ENCODE measurements around the gene RPL10A. TPM values are rescaled to one million over a fixed set of nuclear protein-coding genes. Genes with fewer than 3 reads are reported as not detected.
A peak's percentile ranks its signal among the peaks of the same experiment; 100 is the strongest.

RPL10A gene
- total RNA-seq, 2 donors from 2014 or later = 901 to 914 TPM

DNA sequence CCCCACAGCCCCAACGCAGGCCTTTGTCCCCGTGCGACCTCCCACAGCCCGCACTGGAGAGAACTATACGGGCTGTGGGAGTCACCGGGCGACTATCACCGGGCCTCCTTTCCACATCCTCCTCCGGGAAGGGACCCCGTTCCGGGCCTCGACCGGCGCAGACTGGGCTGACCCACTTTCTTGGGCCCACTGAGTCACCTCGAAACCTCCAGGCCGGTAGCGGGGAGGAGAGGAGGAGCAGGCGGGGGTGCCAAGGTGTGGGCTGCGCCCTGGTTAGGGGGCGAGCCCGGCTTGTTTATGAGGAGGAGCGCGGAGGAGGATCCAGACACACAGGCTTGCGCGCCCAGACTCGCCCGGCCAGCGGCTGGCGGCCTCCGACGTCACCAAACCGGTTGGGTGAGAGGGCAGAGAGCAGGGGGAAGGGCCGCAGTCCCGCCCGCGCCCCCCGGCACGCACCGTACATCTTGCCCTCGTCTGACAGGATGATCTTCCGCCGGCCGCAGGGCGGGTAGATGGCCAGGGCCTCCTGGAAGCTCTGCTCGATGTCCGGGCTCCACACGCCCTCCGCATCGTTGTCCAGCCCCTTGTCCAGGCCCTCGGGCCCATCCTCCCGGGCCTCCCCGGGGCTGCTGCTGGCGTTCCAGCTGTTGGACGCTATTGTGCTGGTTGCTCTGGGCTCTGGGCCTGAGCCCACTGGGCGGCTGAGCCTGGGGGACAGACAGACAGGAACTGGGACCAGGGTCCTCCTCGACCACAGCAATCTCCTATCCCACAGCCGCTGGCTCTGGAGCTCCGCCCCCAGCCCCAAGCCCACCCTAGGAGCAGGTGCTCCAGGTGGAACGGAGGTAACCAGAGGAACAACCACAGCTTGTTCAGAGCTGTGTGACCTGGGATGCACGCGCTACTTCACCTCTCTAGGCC is 18.1 kb downstream of the RPL10A start:
- peak; percentile 90 for DNase-seq
- ATAC-seq = peak; percentile 79
- intact Hi-C loops (cut with DNase I, micrococcal nuclease) = no loop called here

DNA sequence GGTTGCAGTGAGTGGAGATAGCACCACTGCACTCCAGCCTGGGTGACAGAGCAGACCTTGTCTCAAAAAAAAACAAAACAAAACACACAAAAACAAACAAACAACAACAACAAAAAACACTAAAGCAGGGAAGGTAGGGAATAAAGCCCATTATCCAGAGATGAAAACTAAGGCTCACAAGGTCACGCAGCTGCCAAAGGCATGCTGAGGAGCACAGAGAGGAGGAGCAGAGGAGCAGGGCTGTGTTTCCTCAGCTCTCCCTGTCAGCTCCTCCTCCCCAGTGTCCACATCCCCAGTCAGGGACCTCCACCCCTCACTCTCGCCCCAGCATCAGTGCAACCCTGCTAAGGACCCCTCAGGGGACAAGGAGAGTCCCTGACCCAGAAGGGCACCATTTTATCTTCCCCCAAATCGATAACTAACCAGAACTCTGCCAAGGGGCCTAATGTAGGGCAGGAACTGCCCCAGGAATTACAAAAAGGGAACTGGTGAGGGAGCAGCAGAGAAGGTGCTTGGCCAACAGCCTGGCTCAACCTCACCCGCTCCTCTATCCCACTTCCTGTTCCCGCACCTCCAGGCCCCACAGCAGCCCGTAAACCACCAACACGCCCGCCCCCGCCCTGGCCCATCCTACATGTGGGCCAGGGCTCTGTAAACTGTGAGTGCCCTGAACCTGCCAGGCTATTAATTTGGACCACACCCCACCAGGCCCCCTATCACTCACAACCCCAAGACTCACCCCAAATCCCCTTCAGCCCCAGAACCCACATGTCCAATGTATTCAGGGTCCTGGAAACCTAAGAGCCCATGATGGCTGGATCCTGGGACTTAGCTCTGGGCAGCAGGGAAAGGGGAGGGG is 19.7 kb downstream of the RPL10A start:
- intact Hi-C loops (cut with DNase I, micrococcal nuclease) = no loop called here
- peak; percentile 81 to 92 for DNase-seq
- ATAC-seq = peak; percentile 65

DNA sequence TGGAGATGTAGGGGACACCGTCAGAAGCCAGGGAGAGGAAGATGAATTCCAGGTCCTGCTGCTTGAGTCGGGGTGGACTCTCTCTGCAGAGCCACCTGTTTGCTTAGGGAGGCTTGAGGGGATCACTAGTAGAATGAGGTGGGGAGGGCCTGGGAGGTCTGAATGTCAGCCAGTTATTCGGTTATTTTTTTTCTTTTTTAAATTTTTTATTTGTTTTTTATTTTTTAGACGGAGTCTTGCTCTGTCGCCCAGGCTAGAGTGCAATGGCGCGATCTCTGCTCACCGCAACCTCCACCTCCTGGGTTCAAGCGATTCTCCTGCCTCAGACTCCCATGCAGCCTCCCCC is 20.3 kb downstream of the RPL10A start:
- ATAC-seq = no peak
- DNase-seq = no peak
- intact Hi-C loops (cut with DNase I, micrococcal nuclease) = no loop called here

DNA sequence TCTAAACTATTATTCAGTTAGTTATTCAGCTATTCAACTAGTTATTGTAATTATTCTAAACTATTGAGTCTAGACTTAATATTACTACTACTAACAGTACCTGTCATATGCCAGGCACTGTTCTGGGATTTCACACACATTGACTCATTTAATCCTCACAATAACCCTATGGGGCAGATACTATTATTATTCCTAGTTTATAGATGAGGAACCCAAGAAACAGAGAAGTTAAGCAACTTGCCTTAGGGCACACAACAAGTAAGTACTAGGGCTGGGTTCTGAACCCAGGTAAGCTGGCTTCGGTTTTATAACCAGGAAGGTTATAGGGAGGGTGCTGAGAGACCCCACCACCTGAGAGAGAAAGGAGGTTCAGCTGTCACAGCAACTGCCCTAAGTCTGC is 20.9 kb downstream of the RPL10A start:
- ATAC-seq (no peak), DNase-seq (no peak)
- intact Hi-C loops (cut with DNase I, micrococcal nuclease) = no loop called here

DNA sequence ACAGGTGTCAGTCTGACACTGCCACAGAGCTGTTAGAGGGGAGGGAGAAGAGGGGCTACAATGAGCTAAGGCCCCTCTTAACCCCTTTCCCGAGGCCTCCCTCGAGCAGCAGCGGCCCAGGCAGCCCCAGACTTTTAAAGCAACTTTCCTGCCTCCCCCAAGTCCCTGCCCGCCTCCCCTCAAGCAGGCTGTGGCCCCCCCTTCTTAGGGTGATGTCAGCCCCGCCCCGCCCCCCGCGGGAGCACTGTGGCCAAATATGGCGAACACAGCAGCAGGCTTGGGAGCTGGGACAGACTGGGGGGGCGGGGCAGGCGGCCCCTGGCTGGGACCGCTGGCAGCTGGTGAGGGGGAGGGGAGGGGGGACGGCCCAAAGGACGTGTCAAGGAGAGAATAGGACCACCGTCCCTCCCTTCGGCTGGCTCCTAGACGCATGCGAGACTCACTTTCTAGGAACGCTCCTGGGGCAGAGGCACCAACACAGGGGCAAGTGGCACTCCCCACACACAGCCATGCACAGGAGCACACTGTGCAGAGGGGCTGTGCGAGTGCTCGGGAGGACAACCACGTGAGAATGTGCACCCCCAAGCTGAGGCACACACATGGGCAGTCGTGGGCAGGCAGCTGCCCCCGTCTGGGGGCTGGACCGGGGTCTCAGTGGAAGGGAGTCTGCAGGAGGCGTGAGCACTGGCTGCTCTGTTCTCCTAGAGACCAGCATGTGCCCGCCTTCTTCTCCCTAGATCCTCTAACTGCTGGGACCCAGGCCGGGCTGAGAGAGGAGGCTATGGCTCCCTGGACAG is 22.0 kb downstream of the RPL10A start:
- peak; percentile 70 to 88 for DNase-seq
- intact Hi-C loops (cut with DNase I, micrococcal nuclease) = no loop called here
- ATAC-seq = no peak

DNA sequence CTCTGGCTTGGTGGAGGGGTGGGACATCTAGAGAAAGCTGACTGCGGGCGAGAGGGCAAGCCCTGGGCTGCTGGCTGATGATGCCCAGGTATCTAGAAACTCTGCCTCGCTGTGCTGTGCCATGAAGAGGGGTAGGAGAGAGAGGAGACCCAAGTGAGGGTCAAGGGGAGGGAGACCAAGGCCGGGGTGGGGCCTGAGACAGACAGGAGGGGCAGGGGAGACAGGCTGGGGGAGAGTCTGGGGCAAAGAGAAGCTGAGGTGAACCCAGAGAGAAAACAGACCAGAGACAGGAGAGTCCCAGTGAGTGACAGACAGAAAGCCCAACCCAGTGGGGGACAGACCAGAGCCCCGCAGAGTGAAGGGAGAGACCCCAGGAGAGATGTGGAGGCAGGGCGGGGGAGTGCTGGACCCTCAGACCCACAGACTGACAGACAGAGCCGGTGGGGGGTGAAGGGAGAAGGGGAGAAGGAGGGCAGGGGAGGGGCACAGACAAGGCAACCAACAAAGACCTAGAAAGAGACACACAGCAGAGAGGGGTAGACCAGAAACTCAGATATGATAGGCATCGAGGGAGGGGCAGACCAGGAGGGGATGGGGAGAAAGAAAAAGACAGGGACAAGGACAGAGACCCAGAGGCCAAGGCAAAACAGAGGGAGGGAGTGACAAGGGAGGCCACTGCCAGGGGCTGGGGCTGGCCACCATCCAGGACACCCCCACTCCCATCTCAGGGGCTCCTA is 22.8 kb downstream of the RPL10A start:
- DNase-seq = no peak
- no peak for ATAC-seq
- intact Hi-C loops (cut with DNase I, micrococcal nuclease) = no loop called here

DNA sequence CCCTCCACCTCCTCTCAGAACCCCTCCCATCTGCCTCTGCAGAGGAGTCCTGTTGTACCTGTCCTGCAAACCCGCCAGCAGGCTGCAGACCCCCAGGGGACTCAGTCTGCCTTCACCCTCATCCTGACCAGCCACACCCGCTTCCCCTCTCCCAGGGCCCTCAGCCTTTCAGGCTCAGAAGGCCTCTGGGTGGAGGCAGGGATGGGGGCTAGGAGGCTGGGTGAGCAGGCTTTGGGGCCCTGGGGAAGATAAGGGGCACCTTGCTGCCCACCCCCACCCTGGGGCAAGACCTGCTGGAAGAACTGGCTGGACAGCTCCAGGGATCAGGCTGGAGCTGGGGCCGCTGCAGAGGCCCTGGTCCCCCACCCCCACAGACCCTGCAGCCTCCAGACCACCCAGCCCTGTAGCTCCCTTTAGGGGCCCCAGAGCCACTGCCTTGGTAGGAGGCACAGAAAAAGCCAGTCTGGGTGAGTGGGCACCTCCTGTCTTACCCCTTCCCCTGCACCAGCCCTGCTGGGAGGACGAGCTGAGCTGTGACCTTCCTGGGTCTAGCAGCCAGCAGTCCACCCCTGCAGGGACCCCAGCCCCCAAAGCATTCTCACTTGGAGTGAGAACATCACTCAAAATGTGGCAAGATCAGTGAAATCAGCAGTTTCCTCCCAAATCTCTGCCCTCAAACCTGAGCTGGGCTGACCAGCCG is 23.5 kb downstream of the RPL10A start:
- intact Hi-C loops (cut with DNase I, micrococcal nuclease) = no loop called here
- DNase-seq = no peak

DNA sequence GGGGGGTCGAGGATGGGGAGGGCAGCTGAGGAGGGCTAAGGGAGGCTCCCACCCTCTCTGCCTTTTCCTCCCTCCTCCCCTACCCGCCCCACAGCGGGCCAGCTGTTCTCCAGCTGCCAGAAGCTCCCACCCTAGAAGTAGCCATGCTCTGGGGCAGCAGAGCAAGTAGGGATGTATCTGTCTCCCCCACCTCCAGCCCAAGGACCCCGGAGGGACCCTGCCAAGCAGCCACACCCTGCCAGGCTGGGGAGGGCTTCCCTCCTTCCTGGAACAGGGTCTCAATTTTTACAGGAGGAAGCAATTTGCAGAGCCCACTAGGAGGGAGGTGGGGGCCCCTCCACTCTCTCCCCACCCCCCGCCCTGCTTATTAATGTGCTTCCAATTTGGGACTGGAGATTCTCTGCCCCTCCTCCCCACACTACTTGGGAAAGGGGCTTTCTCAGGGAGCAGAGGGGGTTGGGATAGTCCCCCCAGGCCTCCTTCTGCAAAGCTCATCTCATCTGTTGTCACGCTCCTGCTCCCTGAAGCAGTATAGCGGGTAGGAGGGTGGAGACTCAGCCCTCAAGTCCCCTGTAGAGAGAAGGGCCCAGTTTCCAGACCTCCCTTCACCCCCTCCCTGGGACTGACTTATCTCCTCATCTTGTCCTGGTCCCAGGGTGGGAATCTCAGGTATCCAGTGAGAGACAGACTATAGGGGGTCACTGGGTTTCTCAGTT is 24.2 kb downstream of the RPL10A start:
- ATAC-seq = no peak
- intact Hi-C loops (cut with DNase I, micrococcal nuclease) = no loop called here
- DNase-seq = no peak

More for the DNA sequence above, 23.5 kb downstream of the RPL10A start:
- ATAC-seq = no peak

DNA sequence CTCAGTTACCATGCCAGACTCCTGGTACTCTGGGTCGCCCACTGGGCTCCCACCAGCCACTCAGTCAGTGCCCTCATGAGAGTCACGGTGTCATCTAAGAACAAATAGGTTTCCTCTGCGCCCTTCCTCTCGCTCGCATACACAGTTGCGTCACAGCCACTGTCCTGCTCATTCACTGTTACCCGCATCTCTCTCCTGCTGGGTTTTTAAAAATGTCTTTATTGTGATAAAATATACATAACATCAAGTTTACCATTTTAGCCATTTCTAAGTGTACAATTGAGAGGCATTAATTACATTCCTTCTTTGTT is 24.7 kb downstream of the RPL10A start:
- ATAC-seq (no peak), DNase-seq (no peak)
- intact Hi-C loops (cut with DNase I, micrococcal nuclease) = no loop called here

DNA sequence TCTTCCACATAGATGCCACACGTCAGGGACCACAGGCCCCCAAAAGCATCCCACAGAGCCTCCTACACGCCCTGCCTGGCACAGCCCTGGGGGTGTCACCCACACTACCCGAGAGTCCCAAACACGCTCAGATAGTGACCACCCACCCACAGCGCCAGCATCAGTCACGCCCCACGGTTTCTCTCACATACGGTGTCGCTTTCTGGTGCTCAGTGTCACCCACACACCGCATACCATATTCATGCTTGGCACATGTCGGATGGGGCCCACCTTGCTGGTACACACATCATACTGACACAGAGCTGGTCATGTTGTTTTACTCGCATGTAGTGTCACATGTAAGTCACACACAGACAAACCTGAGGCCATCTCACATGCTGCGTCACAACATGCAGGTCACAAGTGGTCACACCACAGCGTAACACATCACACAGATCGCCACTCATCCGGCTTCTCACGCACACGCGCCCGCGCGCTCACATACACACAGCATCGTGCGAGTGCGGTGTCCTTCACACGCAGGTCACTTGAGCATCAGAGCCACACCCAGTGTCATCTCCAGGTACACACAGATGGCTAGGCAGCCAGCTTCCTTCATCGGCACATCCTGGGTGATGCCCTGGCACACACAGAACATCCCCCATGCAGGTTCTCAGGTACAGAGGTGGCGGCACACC is 25.2 kb downstream of the RPL10A start:
- intact Hi-C loops (cut with DNase I, micrococcal nuclease) = no loop called here
- ATAC-seq (no peak), DNase-seq (no peak)

DNA sequence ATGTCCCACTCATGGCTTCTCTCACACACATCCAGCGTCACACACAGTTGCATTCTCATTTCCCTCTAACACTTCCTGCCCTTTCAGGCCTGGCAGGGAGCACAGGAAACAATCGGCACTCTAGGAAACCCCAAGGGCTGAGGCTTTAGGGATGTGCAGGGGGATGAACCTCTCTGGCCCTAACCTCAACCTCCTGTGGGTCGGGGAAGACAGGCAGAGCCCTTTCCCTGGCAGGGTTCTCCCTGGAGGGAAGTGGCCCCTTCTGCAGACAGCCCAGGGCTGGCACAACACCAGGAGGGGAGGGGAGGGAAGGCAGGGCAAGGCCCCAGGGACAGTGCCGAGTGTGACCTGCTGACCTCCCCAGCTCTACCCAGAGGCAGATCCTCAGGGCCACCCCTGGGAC is 26.0 kb downstream of the RPL10A start:
- ATAC-seq (no peak), DNase-seq (no peak)
- intact Hi-C loops (cut with DNase I, micrococcal nuclease) = no loop called here

DNA sequence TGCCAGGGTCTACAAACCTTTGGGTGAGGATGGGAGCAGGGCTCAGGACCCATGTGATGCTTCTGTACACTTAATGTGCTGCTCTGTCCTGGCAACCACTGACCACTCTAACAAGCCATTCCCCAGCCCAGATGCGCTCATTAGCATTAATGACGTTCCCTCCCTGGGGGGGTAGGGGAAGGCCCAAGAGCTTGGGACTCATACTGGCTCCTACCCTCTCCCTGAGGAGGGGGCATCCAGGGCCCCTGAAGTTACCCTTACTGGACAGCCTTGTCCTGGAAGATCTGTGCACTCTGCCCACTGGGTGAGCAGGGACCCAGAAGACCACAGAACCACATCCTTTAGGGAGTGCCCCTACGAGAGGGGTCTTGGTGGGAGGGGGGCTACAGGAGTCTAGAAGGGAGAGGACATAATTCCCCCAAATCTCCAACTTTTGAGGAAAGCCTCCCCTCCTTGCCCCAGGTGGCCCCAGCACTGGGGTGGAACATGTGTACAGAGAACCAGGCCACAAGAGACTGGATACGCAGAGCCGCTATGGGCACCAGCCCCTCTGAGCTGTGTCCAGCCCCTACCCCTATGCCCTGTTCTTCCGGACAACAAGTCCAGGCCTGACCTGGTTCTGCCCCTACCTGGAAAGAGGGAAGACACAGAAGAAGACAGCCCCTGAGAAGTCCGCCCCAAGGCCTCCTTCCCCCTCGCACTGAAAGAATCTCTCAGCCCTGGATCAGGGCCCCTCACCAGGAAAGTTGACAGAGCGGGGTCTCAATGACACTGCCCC is 27.2 kb downstream of the RPL10A start:
- intact Hi-C loops (cut with DNase I, micrococcal nuclease) = no loop called here
- ATAC-seq (no peak), DNase-seq (peak in 1 of 2 donors; percentile 62)

DNA sequence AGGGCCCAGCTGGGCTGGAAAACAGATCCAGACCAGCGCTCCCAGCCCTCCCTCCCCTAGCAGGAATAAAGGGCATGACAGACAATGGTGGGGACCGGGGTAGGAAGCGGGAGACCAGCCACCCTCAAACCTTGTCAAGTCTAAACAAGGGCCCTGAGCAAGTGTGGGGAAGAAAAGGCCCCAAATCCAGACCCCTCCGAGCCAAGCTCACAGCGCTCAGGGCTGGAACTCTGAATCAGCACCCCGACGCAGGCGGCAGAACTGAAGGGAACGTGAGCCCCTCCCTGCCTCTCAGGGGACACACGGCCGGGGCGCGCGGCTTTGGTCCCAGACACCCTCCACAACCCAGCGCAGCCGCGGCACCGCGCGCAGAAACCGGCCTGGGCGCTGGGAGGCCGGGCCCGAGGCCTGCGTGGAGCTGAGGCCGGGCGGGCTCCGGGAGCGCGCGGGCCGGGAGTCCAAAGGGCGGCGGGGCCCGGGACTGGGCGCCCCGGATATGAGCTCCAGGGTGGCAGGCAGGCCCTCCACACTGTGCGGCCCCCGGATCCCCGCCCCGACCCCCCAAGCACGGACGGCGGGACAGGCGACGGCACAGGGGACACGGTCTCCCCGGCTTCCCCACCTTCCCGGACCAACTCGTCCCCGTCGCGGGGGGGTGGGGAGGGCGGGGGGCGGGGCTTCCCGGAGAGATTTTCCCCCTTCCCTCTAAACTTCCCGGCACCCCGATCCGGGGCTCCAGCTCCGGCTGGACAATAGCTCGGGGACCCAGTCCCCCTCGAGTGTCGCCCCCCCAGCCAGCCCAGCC is 28.0 kb downstream of the RPL10A start:
- intact Hi-C loops (cut with DNase I, micrococcal nuclease) = no loop called here

DNA sequence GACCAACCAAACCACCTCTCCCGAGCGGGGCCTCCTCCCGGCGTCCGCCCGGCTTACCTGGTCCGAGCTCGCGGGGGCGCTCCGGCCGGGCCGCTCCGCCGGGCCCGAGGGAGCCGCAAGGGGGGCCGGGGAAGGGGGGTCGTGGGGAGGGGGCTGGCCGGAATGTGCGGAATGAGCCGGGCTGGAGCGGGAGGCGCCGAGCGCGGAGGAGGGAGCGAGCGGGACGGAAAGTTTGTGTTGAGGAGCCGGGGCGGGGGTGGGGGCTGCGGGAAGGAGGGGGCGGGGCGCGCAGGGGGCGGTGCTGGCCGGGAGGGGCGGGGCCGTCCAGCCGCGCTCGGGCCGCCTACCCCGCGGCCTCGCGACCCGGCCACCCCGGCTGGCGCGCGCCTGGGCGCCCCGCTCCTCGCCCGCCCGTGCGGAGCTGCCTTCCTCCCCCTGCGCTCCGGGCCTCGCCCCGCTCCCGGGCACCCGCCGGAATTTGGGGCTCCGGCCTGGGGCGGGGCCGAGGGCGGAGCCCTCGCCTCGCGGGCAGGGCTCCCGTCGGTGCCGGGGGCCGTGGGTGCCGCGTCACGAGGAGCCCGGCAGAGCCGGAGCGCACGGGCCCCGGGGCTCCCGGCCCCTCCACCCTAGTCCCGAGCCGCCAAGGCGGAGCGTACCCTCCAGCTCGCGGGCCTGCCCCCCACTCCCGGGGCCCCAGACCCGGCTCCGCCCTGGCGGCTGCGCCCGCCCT is 28.8 kb downstream of the RPL10A start, which contains the start of gene TEAD3:
Gene TEAD3, minus strand, starts transcription at position 239 of the 730 bp plus-strand sequence.
- peak; percentile 67 to 71 for DNase-seq
- intact Hi-C loops (cut with DNase I, micrococcal nuclease) = no loop called here
- peak; percentile 69 for ATAC-seq

More for the DNA sequence above, 28.0 kb downstream of the RPL10A start:
- peak; percentile 63 to 67 for DNase-seq
- ATAC-seq = peak; percentile 81
